Anterior cingulate cortex (tissue), 58 donors: ENCODE results near the gene KLF13.
A peak's percentile ranks its signal among the peaks of the same experiment; 100 is the strongest.

Experiments used
- DNase-seq, 58 donors: peaks; one replicate each; lab custom pipeline; 2025; lab: John Stamatoyannopoulos, UW

Gene KLF13

GRCh38 chr15:31313223-31313622, 13.4 kb upstream of the KLF13 start:
- no peak for DNase-seq

- DNase-seq = no peak
Measured at GRCh38 chr15:31314380-31314779, 12.3 kb upstream of the KLF13 start.

- no peak for DNase-seq
Measured at GRCh38 chr15:31316135-31316795, 10.4 kb upstream of the KLF13 start.

DNA sequence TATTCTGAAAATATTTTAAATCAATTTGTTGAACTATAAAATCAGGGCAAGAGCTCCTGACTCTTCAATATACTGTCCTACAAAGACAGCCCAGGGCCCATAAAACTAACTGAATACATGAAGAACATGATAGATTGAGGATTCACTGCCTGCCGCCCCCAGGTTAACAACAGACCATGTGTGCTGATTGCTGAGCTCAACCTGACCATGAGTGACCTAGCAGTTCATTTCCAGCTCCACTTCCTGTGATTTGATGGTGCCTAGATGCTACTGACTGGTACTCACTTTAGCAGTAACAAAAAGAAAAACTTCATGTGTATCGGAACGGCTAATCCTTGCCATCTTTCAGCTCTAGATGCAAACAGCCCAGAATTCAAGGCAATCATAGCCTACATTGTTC, 9.6 kb upstream of the KLF13 start:
- DNase-seq = no peak

DNA sequence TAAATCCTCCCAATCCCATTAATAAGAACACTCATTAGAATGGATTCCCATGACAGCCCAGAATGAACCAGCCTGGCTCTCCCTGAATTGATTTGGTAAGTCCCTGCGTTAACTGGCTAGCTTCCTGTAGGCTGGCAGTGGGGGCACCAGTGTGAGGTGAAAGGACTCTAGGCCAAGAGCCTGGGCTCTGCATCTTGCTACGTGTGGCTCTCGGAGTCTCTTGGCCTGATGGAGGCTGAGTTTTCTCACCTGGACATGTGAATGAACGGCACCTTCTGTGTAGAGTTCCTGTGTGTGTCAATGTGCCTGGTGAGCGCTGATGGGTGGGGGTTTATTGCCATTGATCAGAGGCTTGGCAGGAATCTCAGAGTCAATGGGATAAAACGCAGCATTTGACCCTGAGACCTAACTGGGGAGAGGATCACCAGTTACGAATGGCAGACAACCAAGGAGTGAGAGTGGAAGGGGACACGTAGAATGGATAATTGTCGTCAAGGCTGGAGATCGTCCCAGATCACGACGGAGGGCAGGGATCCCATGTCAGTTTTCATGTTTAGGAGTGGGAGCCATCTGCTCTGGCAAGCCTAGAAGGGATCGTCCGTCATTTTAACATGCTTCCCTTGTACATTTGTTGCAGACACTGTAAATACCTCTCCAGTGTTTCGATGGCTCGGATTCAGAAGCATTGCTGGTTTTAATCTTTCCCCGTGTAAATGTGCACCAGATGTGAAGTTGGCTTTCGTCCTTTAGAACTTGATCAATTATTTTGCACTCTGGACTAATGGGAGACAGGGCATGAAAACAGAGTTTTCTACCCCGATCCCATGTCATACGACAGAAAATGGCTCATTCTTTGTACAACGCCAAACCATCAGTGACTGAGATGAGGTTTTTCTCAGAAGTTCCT, 9.0 kb upstream of the KLF13 start:
- DNase-seq = no peak

DNA sequence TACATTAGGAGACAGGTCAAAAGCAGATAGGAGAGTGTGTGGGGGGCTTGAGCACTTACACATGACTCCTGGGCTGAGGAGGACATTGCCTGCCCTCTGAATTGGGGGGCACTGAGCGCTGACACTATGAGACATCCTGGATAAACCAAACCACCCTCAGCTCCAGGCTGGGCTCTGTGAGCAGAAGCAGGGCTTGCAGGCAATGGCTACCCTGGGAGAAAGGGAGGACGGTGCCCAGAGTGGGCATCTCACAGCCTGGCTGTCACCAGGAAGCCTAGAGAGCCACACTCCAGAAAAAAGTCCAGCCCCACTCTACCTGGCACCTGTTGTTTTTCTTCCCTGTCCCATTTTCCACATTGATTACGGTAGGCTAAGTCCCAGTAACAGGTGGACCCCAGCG, 8.2 kb upstream of the KLF13 start:
- no peak for DNase-seq

- no peak for DNase-seq
Measured at GRCh38 chr15:31320022-31320421, 6.6 kb upstream of the KLF13 start.

DNA sequence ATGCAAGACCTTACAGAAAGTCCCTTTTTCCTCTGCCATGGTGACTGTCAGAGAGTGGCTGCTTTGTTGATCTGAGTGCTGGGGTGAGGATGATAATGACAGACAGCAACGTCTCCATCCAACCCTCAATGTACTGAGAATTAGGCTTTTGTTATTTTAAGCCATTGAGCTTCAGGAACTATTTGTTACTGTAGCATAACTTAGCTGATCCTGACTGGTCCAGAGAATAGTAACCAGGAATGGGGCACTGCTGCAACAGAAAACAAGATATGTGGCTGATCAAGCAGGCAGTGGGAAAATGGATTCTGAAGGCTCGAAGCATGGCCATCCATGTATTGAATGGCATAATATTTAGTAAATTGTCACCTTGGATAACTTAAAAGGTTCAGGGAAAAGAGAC, 5.2 kb upstream of the KLF13 start:
- no peak for DNase-seq

DNA sequence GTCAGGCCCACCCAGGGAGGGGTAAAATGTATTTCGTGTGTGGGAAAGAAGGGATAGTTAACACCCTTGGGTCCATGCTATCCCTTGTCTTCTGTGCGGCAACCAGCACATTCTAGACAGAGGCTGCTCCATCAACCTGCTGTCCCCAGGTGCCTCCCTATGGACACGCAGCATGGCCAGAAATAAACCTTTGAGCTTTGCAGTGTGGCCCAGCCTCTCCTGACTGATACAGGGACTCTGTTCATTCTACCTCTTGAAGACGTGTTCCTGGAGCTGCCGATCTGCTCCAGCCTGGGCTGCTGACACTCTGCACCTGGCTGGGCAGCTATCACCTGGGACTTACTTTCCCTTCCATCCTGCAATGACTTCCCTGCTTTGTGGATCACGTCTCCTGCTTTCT, 4.1 kb upstream of the KLF13 start:
- DNase-seq = no peak

GRCh38 chr15:31323627-31324026, 3.0 kb upstream of the KLF13 start:
- no peak for DNase-seq

GRCh38 chr15:31324186-31324585, 2.4 kb upstream of the KLF13 start:
- no peak for DNase-seq

- no peak for DNase-seq
Measured at GRCh38 chr15:31324806-31325594, 1.6 kb upstream of the KLF13 start.

GRCh38 chr15:31325595-31326155, 960 bp upstream of the KLF13 start:
- peak in 52 of 58 donors; percentile 37 to 89 (median 75) for DNase-seq

DNA sequence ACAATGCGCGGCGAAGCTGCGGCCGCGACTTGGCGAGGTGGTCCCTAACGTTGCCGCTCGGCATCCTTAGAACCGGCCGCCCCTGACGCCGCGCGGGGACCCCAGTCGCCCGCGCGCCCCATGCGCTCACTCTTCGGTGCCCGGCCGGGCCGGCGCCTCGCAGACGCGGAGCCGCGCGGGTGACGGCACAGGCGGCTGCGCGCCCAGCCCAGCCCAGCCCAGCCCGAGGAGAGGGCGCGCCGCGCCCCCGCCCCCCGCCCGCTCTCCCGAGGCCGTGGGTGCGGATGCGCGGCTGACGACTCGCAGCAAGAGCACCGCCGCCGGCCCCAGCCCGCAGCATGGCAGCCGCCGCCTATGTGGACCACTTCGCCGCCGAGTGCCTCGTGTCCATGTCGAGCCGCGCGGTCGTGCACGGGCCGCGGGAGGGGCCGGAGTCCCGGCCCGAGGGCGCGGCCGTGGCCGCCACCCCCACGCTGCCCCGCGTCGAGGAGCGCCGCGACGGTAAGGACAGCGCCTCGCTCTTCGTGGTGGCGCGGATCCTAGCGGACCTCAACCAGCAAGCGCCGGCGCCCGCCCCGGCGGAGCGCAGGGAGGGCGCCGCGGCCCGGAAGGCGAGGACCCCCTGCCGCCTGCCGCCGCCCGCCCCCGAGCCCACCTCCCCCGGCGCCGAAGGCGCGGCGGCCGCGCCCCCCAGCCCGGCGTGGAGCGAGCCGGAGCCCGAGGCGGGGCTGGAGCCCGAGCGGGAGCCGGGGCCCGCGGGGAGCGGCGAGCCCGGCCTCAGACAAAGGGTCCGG, 437 bp downstream of the KLF13 start:
- peak in 37 of 58 donors; percentile 68 to 90 (median 82) for DNase-seq

GRCh38 chr15:31327669-31328427, 1.2 kb downstream of the KLF13 start:
- peak in 25 of 58 donors; percentile 18 to 71 (median 55) for DNase-seq

DNA sequence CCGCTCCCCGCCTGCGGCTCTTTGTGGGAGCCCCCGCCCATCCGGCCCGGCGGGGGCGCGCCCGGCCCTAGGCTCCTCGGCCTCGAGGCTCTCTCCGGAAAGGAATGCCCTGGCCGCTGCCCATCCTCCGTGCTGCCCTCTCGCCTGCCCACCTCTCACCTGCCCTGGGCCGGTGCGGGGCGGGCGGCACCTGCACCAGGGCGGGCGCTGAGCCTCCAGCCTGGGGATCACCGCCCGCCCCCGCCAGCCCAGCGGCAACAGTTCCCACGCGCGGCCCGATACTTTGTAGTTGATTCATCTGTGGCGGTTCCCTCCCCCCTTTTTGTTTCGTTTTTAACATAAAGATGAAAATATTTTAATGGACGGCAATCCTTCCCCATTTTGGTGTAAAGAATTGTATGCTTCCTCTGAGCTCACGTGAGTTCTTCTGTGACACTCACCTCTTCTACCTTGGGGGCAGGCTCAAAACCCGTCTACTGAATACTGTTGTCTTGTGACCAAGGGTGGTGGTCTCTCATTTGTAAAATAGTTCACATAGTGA, 1.9 kb downstream of the KLF13 start:
- DNase-seq = peak in 5 of 58 donors; percentile 56 to 64 (median 62)

GRCh38 chr15:31328969-31329639, 2.5 kb downstream of the KLF13 start:
- peak in 1 of 58 donors; percentile 22 for DNase-seq

DNA sequence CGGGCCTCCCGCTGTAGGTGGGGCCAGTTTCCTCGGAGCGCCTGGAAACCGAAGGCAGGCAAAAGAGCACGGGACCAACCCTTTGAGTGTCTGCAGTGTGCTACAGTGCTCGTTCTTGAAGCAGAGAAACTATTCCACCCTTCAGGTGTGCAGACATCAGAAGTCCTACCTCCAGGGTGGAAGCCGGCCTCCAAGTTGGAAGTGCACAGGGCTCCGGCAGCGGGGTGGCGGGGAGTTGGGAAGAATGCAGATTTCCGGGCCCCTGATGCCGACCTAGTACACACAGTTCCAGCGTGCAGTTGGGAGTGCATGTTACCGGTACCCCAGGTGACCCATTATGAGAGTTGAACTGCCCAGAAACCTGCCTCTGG, 3.0 kb downstream of the KLF13 start:
- no peak for DNase-seq
